NOMO-1 treated with DMSO at 0.1 percent for 48 hours (cell line): ENCODE measurements around the gene FMNL2.

Experiments used
- DNase-seq: peaks from one replicate; lab custom pipeline; 2025; ENCODE audit not compliant: unreplicated experiment; lab: John Stamatoyannopoulos, UW

The FMNL2 gene

GRCh38 chr2:152603166-152603565 lies 268.2 kb downstream of the FMNL2 start:
- no peak for DNase-seq

- no peak for DNase-seq
Measured at GRCh38 chr2:152606081-152606480, 271.1 kb downstream of the FMNL2 start.

- no peak for DNase-seq
Measured at GRCh38 chr2:152606941-152607340, 272.0 kb downstream of the FMNL2 start.

- no peak for DNase-seq
Measured at GRCh38 chr2:152607793-152608300, 272.9 kb downstream of the FMNL2 start.

- DNase-seq = no peak
Measured at GRCh38 chr2:152609154-152609553, 274.2 kb downstream of the FMNL2 start.

- no peak for DNase-seq
Measured at GRCh38 chr2:152609699-152610098, 274.7 kb downstream of the FMNL2 start.

GRCh38 chr2:152611458-152612231 lies 276.7 kb downstream of the FMNL2 start:
- peak; percentile 99 for DNase-seq

- peak; percentile 39 for DNase-seq
Measured at GRCh38 chr2:152613235-152613634, 278.3 kb downstream of the FMNL2 start.

GRCh38 chr2:152615177-152615576 lies 280.2 kb downstream of the FMNL2 start:
- no peak for DNase-seq

GRCh38 chr2:152617456-152618192 lies 282.6 kb downstream of the FMNL2 start:
- DNase-seq = no peak

- DNase-seq = no peak
Measured at GRCh38 chr2:152618193-152618564, 283.2 kb downstream of the FMNL2 start.

- no peak for DNase-seq
Measured at GRCh38 chr2:152620208-152620607, 285.2 kb downstream of the FMNL2 start.

GRCh38 chr2:152620985-152621384 lies 286.0 kb downstream of the FMNL2 start:
- DNase-seq = no peak

- DNase-seq = no peak
Measured at GRCh38 chr2:152622219-152622618, 287.2 kb downstream of the FMNL2 start.

GRCh38 chr2:152623076-152623740 lies 288.2 kb downstream of the FMNL2 start:
- no peak for DNase-seq

- DNase-seq = no peak
Measured at GRCh38 chr2:152623775-152624174, 288.8 kb downstream of the FMNL2 start.

- no peak for DNase-seq
Measured at GRCh38 chr2:152624805-152625204, 289.8 kb downstream of the FMNL2 start.

- DNase-seq = no peak
Measured at GRCh38 chr2:152626911-152627339, 292.0 kb downstream of the FMNL2 start.

- peak; percentile 36 for DNase-seq
Measured at GRCh38 chr2:152627351-152627957, 292.5 kb downstream of the FMNL2 start.

GRCh38 chr2:152629202-152629601 lies 294.2 kb downstream of the FMNL2 start:
- DNase-seq = no peak

GRCh38 chr2:152630466-152630865 lies 295.5 kb downstream of the FMNL2 start:
- DNase-seq = no peak
